GM12874 (cell line): ENCODE measurements around the gene LRRC57.

Experiments
- TF ChIP-seq, protein P1 (sequence below): IDR thresholded peaks from 2 replicates; pipeline ENCODE4 v1.5.1; 2011; ENCODE audit warnings: low read depth, mild to moderate bottlenecking, control low read depth, low read length, moderate library complexity; ENCODE audit not compliant: insufficient read depth

Gene LRRC57

DNA sequence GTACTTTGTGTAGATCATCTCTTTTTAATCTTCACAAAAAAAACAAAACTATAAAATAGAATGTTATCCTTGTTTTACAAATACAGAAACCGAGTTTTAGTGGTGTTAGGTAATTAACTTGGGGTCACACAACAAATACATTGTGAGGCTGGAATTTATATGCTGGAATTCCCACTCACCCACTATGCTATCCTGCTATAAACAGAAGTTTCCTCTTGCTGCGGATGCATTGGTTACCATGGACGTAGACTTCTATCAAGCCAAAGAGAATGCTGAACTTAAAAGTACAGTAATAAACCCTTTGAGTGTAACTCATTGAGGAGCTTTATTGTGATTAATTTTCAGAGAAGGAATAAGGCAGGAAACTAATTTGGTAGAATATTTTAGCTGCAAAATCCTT, 44.0 kb downstream of the LRRC57 start:
- TF ChIP-seq, protein P1, sequence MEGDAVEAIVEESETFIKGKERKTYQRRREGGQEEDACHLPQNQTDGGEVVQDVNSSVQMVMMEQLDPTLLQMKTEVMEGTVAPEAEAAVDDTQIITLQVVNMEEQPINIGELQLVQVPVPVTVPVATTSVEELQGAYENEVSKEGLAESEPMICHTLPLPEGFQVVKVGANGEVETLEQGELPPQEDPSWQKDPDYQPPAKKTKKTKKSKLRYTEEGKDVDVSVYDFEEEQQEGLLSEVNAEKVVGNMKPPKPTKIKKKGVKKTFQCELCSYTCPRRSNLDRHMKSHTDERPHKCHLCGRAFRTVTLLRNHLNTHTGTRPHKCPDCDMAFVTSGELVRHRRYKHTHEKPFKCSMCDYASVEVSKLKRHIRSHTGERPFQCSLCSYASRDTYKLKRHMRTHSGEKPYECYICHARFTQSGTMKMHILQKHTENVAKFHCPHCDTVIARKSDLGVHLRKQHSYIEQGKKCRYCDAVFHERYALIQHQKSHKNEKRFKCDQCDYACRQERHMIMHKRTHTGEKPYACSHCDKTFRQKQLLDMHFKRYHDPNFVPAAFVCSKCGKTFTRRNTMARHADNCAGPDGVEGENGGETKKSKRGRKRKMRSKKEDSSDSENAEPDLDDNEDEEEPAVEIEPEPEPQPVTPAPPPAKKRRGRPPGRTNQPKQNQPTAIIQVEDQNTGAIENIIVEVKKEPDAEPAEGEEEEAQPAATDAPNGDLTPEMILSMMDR, result no peak

DNA sequence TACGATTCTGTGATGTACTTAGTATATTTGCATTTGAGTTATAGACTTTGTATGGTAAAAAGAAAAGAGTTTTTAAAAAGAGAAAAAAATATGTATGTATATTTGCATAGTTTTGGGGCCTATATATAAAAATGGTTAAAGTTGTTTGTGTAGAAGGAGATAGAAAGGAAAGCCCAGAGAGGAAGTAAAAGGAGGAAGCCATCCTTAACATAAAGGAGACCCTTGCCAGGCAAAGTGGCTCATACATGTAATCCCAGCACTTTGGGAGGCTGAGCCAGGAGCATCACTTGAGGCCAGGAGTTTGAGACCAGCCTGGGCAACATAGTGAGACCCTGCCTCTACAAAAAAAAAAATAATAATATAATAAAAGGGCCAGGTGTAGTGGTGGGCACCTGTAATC, 44.8 kb downstream of the LRRC57 start:
- TF ChIP-seq, protein P1, result no peak

DNA sequence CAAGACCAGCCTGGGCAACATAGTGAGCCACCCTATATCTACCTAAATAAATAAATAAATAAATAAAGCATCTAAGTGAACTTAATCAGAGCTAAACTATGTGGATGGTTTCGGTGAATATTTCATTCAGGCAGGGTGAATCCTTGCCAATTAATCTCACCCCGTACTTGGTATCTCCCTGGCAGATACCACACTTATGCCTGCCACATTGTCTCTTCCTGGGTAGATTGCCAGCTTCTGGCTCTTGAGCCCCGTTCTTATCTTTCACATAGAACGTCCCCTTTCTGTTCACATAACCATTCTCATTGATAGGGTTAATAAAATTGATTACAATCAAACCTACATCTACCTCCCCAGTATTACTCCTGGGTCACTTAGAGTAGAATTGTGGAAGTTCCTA, 46.1 kb downstream of the LRRC57 start:
- TF ChIP-seq, protein P1, result no peak

DNA sequence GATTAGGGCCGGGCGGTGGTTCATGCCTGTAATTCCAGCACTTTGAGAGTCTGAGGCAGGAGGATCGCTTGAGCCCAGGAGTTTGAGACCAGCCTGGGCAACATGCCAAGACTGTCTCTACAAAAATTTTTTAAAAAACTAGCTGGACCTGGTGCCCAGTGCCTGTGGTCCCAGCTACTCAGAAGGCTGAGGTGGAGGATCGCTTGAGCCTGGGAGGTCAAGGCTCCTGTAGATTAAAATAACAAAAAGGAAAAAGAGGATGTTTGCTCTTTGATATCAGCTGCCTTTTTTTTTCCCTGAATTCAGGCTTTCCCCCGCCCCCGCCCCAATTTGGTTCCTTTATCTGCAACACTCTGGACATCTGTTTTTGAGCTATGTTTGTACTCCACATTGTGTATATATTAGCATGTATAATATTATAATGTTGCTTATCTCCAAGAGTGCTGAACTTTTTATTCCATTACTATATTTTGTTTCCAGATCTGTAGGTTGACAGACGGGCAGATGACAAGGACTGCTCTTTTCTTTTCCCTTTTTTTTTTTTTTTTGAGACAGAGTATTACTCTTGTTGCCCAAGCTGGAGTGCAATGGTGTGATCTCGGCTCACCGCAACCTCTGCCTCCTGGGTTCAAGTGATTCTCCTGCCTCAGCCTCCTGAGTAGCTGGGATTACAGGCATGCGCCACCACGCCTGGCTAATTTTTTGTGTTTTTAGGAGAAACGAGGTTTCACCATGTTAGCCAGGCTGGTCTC, 48.6 kb downstream of the LRRC57 start:
- TF ChIP-seq, protein P1, result no peak

DNA sequence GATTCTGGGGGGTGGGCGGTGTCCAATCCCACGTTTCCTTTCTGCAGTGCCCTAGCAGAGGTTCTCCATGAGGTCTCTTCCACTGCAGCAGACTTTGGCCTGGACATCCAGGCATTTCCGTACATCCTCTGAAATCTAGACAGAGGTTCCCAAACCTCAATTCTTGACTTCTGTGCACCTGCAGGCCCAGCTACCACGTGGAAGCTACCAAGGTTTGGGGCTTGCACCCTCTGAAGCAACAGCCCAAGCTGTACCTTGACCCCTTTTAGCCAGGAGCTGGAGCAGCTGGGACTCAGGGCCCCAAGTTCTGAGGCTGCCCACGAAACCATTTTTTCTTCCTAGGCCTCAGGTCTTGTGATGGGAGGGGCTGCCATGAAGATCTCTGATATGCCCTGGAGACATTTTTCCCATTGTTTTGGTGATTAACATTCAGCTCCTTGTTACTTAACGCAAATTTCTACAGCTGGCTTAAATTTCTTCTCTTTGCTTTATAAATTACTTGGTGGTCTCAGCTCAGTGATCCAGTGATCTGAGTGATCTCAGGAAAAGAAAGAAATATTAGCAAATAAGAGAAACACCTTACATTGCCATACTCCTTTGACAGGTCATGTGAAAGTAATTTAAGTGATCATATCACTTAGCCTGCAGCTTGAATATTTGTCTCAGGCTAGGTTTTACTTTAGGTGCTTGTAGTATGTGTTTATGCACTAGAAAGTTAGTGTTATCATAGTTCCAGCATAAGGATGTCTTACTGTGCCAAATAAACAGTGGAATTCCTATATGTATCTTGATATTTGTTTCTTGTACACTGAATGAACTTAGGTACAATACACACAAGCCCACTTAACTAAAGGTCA, 50.2 kb downstream of the LRRC57 start:
- TF ChIP-seq, protein P1, result no peak

DNA sequence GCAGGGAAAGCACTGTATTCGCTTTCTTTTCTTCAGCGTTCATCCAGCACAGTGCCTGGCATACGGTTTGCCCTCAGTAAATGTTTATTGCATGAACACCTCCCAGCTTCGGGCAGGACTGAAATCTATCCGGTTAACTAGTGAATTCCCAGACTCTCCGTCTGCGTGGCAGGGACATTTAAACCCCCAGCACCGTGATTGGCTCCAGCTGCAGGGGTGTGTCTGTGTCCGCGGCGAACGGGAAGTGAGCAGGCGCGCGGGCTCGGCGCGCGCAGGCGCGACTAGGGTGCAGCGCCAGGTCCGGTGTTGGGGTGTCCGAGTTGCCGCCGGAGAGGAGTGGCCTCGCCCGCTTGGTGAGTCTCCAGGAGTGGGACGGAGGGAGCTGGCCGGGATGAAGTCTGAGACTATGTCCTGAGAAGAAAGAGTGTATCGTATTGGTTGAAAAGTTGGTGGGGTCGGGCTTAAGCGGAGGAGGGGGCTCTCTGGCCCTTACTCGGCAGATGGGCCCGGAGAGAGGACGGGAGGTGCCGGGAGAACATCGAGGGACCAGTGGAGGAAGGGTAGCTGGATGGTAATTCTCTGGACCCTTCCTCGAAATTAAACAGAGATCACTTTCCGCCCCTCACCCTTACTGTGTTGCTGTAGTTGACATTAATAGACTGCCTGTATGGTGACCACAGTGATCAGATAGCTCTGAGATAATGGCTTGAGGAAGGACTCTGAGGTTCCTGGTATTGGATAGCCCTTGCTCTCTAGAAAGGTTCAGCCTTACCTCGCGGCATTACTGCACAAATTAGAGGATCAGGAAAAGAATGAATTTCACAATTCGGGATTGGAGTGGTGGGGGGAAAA, 53.0 kb downstream of the LRRC57 start, which contains the start of gene SNAP23:
SNAP23 (plus strand) TSS at position 274 of the 852 bp plus-strand sequence. CDS start 16,213 bp downstream, outside the sequence.
- TF ChIP-seq, protein P1, result no peak

DNA sequence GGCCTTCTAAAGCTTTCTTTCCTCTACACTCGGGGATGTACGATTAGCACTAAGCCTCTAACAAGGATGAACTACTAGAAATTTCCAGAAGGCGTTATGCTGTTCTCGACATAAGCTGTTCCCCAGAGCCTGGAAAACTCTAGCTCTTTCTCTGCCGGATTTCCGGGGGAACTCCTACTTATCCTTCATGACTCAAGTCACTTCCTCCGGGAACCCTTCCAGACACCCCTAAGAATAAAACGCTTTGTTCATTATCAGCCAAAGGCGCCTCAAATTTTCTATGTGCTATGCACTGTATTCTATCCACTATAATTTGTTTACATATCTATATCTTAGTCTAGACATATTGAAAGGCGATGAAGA, 53.6 kb downstream of the LRRC57 start:
- TF ChIP-seq, protein P1, result no peak
